Measurements from ENCODE around the gene PSMG2. TPM values are rescaled to one million over a fixed set of nuclear protein-coding genes. Genes with fewer than 3 reads are reported as not detected.
A peak's percentile ranks its signal among the peaks of the same experiment; 100 is the strongest.

PSMG2 gene
- total and polyA plus RNA-seq, 2 of the 13 experiments (the other 11 are each of a cell fraction or from before 2014, with no cell fraction given), result 53.4 to 94.8 TPM

GRCh38 chr18:12742453-12742852 is 39.6 kb downstream of the PSMG2 start:
- Histone ChIP-seq H3K4me1 (ENCODE audit: insufficient read depth, low read length) (peaks cover 37% of the 10 kb centered on the region), H3K27ac (ENCODE audit: extremely low read length, insufficient read depth, low read length) (no peak overlapping the region), H4K20me1 (ENCODE audit: insufficient read depth, low read length) (no peaks in the 10 kb centered on the region), H3K27me3 (ENCODE audit: control insufficient read depth in 1 of 2, insufficient read depth in 2 of 2, low read length in 2 of 2) (no peaks in the 10 kb centered on the region), H3K36me3 (replicated peaks in 1 of 2; ENCODE audit: control insufficient read depth in 1 of 2, insufficient read depth in 2 of 2, low read length in 2 of 2) (no peaks in the 10 kb centered on the region), H3K9me3 (ENCODE audit: low read length) (no peaks in the 10 kb centered on the region), H2AFZ (ENCODE audit: low read length) (no peak overlapping the region), H3K4me3 (replicated peaks in 1 of 3; ENCODE audit: insufficient read depth in 1 of 3, low read depth in 2 of 3, low read length in 3 of 3) (no peak overlapping the region), H3K79me2 (ENCODE audit: insufficient read depth, low read length) (no peaks in the 10 kb centered on the region), H3K4me2 (ENCODE audit: low read depth, low read length) (no peak overlapping the region), H3K9ac (ENCODE audit: insufficient read depth, low read depth, low read length) (no peak overlapping the region)
- DNase-seq (ENCODE audit: low spot score) (no peak), ATAC-seq (no peak), FAIRE-seq (no peak)
- WGBS (ENCODE audit: low lambda C conversion rate), result 91% methylated on average over 5 of the region's 5 CpGs
- CTCF ChIA-PET (ENCODE audit: low intra/inter-chr PET ratio, low total read pairs), result no interaction called here
- POLR2A ChIA-PET, result interaction anchor here (5.3 kb wide), 1 partner anchor 12 kb away, joined by 39 read pairs; no protein-coding TSS in a partner anchor
- in situ Hi-C loops (cut with HindIII; ENCODE audit: extremely low pct_ligation_motif_present, low pct_unique_long_range_greater_than_20kb), result no loop called here
- intact Hi-C loops (cut with micrococcal nuclease; ENCODE audit: unreplicated experiment), result loop anchor here (5.0 kb wide), 1 partner anchor 150 kb away; no protein-coding TSS in a partner anchor
- no TSS peak for BruUV-seq (replicated peaks)
- TF ChIP-seq ATF7-NPFF (CRISPR knock-in tag; IDR thresholded peaks at IDR 0.05; ENCODE audit: low read depth) (no peak), ZC3H13 (CRISPR knock-in tag; IDR thresholded peaks at IDR 0.05) (no peak), PHB2 (IDR thresholded peaks at IDR 0.05; ENCODE audit: partially characterized antibody) (no peak), CREB1 (IDR thresholded peaks at IDR 0.05) (no peak), CREB1 (CRISPR knock-in tag; IDR thresholded peaks at IDR 0.05) (no peak), ZNF12 (CRISPR knock-in tag; IDR thresholded peaks at IDR 0.05) (no peak)

GRCh38 chr18:12744103-12744502 is 41.3 kb downstream of the PSMG2 start:
- FAIRE-seq, result no peak
- intact Hi-C loops (cut with micrococcal nuclease; ENCODE audit: unreplicated experiment), result loop anchor here (5.0 kb wide), 1 partner anchor 148 kb away; no protein-coding TSS in a partner anchor
- POLR2A ChIA-PET, result interaction anchor here (0.5 to 0.9 kb wide), 3 partner anchors 14 to 973 kb away, joined by 3 to 6 read pairs (median 3); no protein-coding TSS in a partner anchor

More at GRCh38 chr18:12744103-12744502, 41.3 kb downstream of the PSMG2 start:
- no peak overlapping the region for H2AFZ ChIP-seq (ENCODE audit: low read length)
- ATAC-seq (peak; percentile 55), DNase-seq (ENCODE audit: low spot score) (peak; percentile 64)
- peaks cover 37% of the 10 kb centered on the region for H3K4me1 ChIP-seq (ENCODE audit: insufficient read depth, low read length)
- BruUV-seq (replicated peaks), result no TSS peak
- H3K27ac ChIP-seq (ENCODE audit: extremely low read length, insufficient read depth, low read length), result no peak overlapping the region
- H3K9me3 ChIP-seq (ENCODE audit: low read length), result no peaks in the 10 kb centered on the region
- H4K20me1 ChIP-seq (ENCODE audit: insufficient read depth, low read length), result no peaks in the 10 kb centered on the region
- H3K4me2 ChIP-seq (ENCODE audit: low read depth, low read length), result no peak overlapping the region
- no peaks in the 10 kb centered on the region for H3K27me3 ChIP-seq (ENCODE audit: control insufficient read depth in 1 of 2, insufficient read depth in 2 of 2, low read length in 2 of 2)
- no peak overlapping the region for H3K9ac ChIP-seq (ENCODE audit: insufficient read depth, low read depth, low read length)
- CTCF ChIA-PET (ENCODE audit: low intra/inter-chr PET ratio, low total read pairs), result interaction anchor here (1.3 to 1.7 kb wide), 2 partner anchors 23 to 190 kb away, joined by 3 to 4 read pairs; no protein-coding TSS in a partner anchor
- H3K36me3 ChIP-seq (replicated peaks in 1 of 2; ENCODE audit: control insufficient read depth in 1 of 2, insufficient read depth in 2 of 2, low read length in 2 of 2), result no peaks in the 10 kb centered on the region
- H3K4me3 ChIP-seq (replicated peaks in 1 of 3; ENCODE audit: insufficient read depth in 1 of 3, low read depth in 2 of 3, low read length in 3 of 3), result no peak overlapping the region
- in situ Hi-C loops (cut with HindIII; ENCODE audit: extremely low pct_ligation_motif_present, low pct_unique_long_range_greater_than_20kb), result no loop called here
- peak; percentile 67 for TF ChIP-seq STAG1 (CRISPR knock-in tag; IDR thresholded peaks at IDR 0.05)
- peak; percentile 62 for TF ChIP-seq CTCF (CRISPR knock-in tag; IDR thresholded peaks at IDR 0.05)
- TF ChIP-seq FOSL1 (CRISPR knock-in tag; IDR thresholded peaks at IDR 0.05; ENCODE audit: borderline replicate concordance), result no peak
- 0 out of 2 replicates have a peak, but pooled peaks have one; percentile 29 for TF ChIP-seq MIXL1 (CRISPR knock-in tag; IDR thresholded peaks at IDR 0.05)
- TF ChIP-seq RAD21 (CRISPR knock-in tag; IDR thresholded peaks at IDR 0.05), result peak; percentile 25; the same call in 1 of the 2 replicates
- TF ChIP-seq SAP130 (CRISPR knock-in tag; IDR thresholded peaks at IDR 0.05; ENCODE audit: low read depth), result peak; percentile 38; the same call in 1 of the 2 replicates
- 0 out of 2 replicates have a peak, but pooled peaks have one; percentile 17 for TF ChIP-seq ELF3 (CRISPR knock-in tag; IDR thresholded peaks at IDR 0.05)
- no peak for TF ChIP-seq ZNF746 (CRISPR knock-in tag; IDR thresholded peaks at IDR 0.05)
- no peak for TF ChIP-seq ZNF354B (CRISPR knock-in tag; IDR thresholded peaks at IDR 0.05)
- TF ChIP-seq SMC3 (IDR thresholded peaks at IDR 0.05; ENCODE audit: low read length), result peak; percentile 52
- TF ChIP-seq ZNF138 (CRISPR knock-in tag; IDR thresholded peaks at IDR 0.05; ENCODE audit: low read depth), result no peak
- no peaks in the 10 kb centered on the region for H3K79me2 ChIP-seq (ENCODE audit: insufficient read depth, low read length)
- 4% methylated on average over 2 of the region's 2 CpGs for WGBS (ENCODE audit: low lambda C conversion rate)

Measured in HepG2 (cell line).